HG02885 (cell line): ENCODE results near the gene TUBGCP3.
"Not testable (repeated sequence)": the region's sequence is repeated elsewhere in the genome, so short reads cannot be mapped to it uniquely, and the experiment has no call there.

ENCODE experiments used
- ATAC-seq: cut with Tn5 transposase; IDR thresholded peaks from one replicate; pipeline ENCODE4 v1.9.1; 2021; ENCODE audit warnings: mild to moderate bottlenecking; ENCODE audit not compliant: unreplicated experiment, poor library complexity

TUBGCP3 gene, protein sequence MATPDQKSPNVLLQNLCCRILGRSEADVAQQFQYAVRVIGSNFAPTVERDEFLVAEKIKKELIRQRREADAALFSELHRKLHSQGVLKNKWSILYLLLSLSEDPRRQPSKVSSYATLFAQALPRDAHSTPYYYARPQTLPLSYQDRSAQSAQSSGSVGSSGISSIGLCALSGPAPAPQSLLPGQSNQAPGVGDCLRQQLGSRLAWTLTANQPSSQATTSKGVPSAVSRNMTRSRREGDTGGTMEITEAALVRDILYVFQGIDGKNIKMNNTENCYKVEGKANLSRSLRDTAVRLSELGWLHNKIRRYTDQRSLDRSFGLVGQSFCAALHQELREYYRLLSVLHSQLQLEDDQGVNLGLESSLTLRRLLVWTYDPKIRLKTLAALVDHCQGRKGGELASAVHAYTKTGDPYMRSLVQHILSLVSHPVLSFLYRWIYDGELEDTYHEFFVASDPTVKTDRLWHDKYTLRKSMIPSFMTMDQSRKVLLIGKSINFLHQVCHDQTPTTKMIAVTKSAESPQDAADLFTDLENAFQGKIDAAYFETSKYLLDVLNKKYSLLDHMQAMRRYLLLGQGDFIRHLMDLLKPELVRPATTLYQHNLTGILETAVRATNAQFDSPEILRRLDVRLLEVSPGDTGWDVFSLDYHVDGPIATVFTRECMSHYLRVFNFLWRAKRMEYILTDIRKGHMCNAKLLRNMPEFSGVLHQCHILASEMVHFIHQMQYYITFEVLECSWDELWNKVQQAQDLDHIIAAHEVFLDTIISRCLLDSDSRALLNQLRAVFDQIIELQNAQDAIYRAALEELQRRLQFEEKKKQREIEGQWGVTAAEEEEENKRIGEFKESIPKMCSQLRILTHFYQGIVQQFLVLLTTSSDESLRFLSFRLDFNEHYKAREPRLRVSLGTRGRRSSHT

GRCh38 chr13:112587764-112588489 is at the start of gene TUBGCP3:
Gene TUBGCP3 (minus strand): TSS chr13:112588153. CDS start chr13:112587980, 173 bp downstream.
- peak; percentile 79 for ATAC-seq

DNA sequence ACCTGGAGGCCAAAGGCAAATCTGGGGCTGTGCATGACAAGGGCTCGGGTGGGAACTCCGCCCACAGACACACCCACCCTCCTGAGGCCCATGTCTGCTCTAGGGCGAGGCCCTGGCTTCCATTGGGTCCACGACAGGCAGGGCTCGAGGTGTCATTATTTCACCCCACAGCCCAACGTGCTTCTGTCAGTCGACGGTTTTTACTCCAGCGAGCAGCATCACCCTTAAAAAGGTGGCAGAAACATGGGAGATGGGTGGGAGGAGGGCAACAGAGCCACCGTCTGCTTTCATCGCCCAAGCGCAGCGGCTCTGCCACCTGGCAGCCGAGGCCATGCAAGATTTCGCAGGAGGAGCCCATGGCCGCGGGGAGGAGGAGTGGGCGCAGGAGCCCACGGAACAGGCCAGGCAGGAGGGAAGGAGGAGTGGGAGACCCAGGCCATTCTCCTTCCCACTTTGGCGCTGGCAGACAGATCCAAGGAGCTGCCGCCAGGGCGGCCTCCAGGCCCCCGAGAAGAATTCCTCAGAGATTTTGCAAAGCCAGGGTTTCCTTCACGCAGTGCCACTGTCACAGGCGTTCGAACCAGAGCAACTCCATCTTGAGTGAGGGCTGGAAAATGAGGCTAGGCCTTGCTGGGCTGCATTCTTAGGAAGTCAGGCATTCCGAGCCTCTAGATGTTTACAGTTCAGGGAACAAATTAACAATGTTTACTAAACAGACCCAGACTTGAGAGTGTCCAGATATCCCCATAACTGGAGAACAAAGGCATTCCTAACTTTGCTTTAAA is 49.3 kb upstream of the TUBGCP3 start:
- ATAC-seq, result no peak

- no peak for ATAC-seq
Observed at GRCh38 chr13:112636401-112636975, 48.5 kb upstream of the TUBGCP3 start.

DNA sequence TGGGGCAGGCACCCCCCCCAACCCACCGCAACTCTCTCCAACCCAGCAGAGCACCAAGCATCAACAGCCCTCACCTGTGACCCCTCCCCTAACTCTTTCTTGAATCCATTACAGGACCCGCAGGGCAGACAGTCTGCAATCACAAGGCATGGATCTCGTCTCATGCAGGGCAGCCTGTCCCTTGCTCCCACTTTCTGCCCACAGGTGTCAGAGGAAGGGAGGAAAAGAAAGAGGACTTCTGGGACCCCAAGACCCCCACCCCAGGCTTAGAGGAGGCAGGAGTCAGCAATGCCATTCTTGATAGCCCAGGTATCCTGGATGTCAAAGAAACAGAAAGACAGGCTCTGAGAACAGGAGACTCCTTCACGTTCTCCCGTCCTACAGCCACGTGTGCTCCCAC is 47.4 kb upstream of the TUBGCP3 start:
- ATAC-seq, result no peak

GRCh38 chr13:112634102-112634501 is 46.1 kb upstream of the TUBGCP3 start:
- ATAC-seq, result no peak

DNA sequence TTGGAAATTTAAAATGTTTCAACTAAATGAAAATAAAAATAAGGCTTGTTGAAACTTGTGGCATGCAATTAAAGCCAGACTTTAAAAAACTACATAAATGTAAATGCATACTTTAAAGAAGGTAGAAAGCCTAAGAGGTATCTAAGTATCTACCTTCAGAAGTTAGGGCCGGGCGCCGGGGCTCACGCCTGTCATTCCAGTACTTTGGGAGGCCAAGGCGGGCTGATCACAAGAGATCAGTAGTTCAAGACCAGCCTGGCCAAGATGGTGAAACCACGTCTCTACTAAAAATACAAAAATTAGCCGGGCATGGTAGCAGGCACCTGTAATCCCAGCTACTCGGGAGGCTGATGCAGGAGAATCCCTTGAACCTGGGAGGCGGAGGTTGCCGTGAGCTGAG is 42.3 kb upstream of the TUBGCP3 start:
- ATAC-seq, result not testable (repeated sequence)

GRCh38 chr13:112629161-112629560 is 41.2 kb upstream of the TUBGCP3 start:
- ATAC-seq, result no peak

GRCh38 chr13:112627613-112628012 is 39.7 kb upstream of the TUBGCP3 start:
- ATAC-seq, result not testable (repeated sequence)

- ATAC-seq, result no peak
Observed at GRCh38 chr13:112627161-112627560, 39.2 kb upstream of the TUBGCP3 start.

GRCh38 chr13:112626761-112627160 is 38.8 kb upstream of the TUBGCP3 start:
- ATAC-seq, result no peak

DNA sequence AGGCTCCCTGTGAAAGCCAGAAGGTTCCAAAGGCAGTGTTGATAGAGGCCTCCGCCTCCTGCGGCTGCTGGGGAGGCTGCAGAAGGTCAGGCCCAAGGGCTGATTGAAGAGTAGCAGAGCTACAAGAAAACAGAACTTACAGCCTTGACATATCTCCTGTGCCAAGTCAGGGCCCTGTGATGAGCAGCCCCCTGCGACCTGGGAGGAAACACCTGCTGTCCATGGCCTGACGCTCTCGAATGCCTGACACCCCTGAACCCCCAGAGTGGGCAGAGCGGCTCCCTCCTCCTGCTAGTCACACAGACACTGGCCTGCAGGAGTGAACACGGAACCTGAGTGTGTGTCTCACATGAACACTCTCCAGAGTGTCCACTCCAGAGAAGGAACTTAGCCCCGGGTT is 38.2 kb upstream of the TUBGCP3 start:
- ATAC-seq, result no peak

- no peak for ATAC-seq
Observed at GRCh38 chr13:112625698-112626097, 37.7 kb upstream of the TUBGCP3 start.

GRCh38 chr13:112624602-112625430 is 36.9 kb upstream of the TUBGCP3 start:
- ATAC-seq, result no peak

- no peak for ATAC-seq
Observed at GRCh38 chr13:112624040-112624439, 36.1 kb upstream of the TUBGCP3 start.

- ATAC-seq, result no peak
Observed at GRCh38 chr13:112623051-112623711, 35.2 kb upstream of the TUBGCP3 start.

DNA sequence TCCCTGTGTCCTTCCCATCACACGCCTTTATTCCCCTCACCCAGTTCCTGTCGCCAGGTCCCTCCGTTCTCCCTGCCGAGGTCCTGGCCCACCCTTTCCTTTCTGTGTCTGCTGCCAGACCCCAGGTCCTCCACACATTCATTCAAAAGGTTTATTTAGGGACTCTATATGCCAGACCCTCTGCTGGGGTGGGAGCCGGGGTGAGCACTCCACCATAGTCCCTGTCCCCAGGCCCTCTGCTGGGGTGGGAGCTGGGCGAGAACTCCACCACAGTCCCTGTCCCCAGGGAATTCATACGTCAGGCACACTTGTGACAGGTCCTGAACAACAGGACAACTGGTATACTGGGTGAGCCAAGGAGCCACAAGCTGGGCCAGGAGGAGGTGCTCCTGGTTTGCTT is 34.4 kb upstream of the TUBGCP3 start:
- ATAC-seq, result no peak

DNA sequence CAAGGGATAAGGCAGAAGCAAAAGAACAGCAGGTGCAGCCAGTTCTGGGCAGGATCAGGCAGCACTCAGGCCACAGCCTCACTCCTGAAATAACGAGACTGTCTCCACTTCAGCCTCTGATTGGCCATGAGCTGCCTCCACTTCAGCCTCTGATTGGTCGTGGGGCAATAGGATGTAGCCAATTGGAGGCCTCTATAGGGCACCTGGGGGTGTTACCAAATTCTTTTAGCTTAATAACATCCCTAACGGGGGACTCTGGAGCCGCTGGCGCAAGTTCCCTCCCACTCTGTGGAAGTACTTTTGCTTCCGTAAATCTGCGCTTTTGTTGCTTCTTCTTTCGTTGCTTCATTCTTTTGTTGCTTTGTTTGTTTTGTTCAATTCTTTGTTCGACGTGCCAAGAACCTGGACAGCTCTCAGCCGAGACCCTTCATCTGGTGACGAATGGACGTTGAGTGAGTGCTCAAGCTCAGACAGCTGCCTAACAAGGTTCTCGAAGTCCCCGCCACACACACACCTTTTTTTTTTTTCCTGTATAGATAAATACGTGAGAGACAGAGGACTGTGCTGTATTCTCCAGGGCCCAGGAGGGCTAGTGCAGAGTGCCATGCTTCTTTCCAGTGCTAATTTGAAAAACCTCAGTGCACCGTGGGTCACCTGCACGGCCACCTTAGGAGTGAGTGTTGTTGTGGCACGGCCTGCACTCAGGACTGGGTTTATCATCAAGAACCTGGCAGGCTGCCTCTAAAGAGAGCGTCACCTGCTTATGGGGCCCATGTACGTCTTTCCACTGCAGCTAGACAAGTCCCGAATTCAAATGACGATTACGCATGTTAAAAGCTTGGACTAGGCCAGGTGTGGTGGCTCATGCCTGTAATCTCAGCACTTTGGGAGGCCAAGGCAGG is 32.0 kb upstream of the TUBGCP3 start:
- ATAC-seq, result peak; percentile 62
